PFSK-1 (cell line): Measurements from ENCODE around the gene KCNMA1.

Experiments used
- POLR2AphosphoS5 ChIP-seq: IDR thresholded peaks from 2 replicates; pipeline ENCODE4 v1.6.1; 2012; ENCODE audit warnings: low read depth, mild to moderate bottlenecking, control low read depth, low read length, moderate library complexity
- SIN3A ChIP-seq: IDR thresholded peaks from 2 replicates; pipeline ENCODE4 v1.6.1; 2012; ENCODE audit warnings: mild to moderate bottlenecking, low read length, moderate library complexity, borderline replicate concordance; ENCODE audit not compliant: insufficient read depth

DNA sequence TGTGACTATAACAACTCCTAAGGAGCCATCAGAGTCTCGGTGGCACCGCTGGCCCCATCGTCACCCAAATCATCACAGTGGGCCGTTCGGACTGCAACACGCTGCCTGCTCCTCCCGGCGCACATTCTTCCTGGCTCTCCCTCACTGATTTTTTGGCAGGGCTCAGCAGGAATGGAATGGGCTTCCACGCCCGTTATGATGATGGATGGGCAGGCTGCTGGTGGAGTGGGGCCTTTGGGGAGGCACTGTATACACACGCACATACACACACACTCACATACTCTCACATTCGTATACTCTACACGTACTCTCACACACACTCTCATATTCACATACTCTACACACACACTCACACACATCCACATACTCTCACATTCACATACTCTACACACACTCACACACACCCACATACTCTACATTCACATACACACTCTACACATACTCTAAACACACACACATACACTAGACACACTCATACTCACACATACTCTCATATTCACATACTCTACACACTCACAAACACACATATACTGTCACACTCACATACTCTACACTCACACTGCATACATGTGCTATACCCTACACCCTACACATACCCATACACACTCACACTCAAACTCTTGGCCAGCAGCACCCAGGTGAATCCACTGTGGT is 99.8 kb downstream of the KCNMA1 start:
- TF ChIP-seq SIN3A: no peak
- no peak for TF ChIP-seq POLR2AphosphoS5
